ENCODE measurements around the gene PIK3CD.

PIK3CD gene

DNA sequence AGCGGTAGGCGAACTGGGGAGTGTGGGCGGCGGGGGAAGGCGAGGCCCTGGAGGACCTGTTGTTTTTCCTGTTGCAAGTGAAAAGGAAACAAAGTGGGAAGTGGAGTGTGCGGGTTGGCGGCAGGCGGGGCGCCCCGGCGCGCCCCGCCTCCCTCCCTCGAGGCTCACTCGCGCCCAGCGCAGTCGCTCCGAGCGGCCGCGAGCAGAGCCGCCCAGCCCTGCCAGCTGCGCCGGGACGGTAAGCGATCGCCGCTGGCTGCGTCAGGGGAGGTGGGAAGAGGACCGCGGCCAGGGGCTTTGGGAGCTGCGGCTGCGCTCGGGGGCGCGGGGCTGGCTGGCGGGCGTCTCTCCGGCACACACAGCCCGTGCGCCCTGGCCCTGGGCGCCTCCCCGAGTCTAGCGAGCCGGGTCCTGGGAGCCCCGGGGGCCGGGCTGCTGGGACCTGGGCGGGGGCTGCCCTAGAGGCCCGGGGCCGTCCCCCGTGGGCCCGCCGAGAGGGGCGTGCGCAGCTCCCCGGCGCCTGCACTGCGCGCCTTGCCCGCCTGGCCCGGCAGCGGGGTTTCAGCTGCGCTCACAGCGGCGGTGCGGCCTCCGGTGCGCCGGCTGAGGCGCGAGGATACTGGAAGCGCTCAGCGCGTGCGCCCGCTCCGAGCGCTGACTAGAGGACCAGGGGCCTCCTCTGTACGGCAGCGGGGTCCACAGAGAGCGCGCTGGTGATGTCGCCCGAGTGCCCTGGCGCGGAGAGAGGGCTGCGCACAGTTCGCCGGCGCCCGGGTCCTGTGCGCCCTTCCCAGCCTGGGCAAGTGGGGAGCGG is at the start of gene PIK3CD:
Gene PIK3CD, plus strand, starts transcription at position 167 of the 814 bp plus-strand sequence. CDS start 58,725 bp downstream, outside the sequence.
- DNase-seq (ENCODE audit: low read depth in 2 of 2), result no peak

DNA sequence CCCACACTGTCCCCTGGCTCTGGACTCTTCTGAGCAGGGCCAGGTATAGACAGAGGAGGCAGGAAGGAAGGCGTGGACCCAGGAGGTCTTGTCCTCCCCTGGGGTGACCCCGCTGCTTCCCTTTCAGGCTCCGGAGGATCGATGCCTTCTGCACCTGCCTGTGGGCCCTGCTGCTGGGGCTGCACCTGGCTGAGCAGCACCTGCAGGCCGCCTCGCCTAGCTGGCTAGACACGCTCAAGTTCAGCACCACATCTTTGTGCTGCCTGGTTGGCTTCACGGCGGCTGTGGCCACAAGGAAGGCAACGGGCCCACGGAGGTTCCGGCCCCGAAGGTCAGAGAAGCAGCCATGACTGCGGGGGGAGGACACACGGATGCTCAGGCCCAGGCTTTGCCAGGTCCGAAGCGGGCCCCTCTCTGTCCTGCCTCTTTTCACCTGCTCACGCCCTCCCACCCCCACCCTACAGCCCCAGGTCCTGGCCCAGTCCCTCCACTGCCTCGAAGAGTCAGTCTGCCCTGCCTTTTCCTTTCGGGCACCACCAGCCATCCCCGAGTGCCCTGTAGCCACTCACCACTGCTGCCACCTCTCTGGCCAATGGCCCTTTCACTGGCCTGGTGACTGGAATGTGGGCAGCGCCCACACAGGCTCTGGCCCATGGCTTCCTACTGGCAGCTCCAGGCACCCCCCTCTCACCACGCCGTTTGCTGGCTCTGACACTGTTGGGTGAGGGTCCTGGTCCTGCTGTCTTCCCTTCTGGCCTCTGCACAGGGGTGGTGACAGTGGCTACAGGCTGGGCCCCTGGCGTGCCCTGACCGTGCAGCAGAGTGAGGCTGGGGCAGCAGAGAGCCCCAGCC is 49.4 kb upstream of the PIK3CD start:
- DNase-seq (ENCODE audit: low read depth in 2 of 2), result no peak

DNA sequence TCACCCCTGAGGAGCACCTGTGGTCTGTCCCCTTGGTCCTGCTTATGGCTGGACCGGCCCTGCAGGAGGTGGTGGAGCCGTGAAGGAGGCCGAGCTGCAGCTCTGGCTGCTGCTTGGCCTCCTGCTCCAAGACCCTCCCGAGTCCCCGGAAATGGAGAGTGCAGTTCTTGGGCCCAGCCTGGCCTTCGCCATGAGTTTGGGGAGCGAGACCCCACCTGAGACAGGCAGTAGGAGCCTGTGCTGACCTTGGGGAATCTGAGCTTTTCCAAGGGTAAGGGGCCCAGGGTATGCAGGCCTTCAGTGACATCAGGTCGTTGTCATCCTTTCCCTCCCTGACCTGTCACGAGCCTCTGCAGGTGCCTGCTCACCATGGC is 48.8 kb upstream of the PIK3CD start:
- DNase-seq (ENCODE audit: low read depth in 2 of 2), result no peak

DNA sequence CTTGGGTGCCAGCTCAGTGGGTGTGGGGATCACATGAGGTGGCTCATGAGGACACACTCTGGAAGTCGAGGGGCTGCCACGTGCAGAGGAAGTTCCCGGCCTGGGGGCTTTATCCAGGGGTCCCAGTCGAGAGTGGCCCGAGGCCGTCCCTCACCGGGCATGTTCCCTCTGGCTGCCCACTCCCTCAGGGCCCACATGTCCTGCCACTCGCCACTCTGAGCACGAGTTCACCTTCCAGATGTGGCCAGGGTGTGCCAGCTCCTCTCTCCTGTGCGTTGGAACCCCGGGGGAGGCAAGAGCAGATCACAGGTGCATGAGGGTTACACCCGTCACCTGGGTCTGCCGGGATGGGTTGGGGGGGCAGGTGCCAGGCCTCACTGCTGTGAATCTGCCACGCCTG is 48.2 kb upstream of the PIK3CD start:
- no peak for DNase-seq (ENCODE audit: low read depth in 2 of 2)

DNA sequence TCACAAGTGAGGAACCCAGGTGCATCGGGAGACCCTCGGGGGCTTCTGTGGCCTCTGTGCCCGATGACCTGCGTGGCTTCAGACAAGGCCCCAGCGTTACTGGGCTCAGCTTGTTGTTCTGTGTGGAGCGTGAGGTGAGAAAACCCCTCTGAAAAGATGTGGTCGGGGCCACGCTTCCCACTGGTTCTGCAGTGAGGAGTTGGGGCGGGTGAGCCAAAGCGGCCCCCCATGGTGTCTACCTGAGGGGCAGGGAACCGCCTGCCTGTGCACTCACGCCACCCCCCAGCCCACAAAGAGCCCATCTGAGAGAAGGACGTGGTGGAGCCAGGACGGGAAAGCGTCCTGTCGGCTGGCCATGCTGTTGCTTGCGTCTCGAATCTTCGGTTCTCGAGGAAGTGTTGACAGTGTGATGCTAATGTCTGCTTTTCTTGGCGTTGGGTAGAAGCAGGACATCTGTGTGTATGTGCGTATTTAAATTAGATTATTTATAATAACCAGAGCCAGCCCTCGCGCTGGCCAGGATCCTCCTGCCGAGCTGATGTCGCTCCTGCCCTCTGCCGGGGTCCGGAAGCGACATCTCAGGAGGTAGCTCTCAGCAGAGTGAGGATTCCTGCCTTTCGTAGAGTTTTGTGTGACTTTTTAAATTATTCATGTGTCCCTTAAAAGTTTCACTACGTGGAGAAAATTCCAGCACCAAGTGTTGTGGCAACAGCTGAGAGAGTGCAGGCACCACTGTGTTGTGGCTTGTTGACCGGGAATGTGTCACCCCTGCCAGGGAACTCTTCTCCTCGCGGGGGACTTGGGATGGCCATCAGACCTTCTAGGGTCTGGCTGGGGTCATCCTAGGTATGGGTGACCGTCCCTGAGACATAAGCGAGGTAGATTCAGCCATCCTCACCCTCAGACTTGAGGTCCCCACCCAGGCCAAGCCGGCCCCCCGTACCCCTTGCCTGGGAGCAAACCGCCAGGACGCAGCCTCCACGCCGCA is 47.5 kb upstream of the PIK3CD start:
- no peak for DNase-seq (ENCODE audit: low read depth in 2 of 2)

DNA sequence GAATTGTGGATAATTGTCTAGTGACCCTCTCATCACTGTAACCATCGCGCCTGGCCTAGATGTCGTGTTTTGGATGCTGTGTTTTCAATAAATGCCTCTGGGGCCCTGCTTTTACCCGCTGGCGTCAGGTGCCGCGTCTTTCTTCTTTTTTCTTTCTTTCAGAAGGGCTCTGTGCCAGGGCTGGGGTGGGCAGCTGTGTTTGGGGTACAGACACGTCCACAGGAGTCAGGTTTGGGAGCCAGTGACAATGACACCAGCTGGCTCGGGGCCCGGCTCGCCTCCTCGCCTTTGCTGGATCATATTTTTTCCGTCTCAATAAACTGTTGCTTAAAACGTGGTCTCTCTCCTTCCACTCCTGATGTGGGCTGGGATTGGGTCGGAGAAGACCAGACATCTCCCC is 46.7 kb upstream of the PIK3CD start:
- DNase-seq (ENCODE audit: low read depth in 2 of 2), result no peak

DNA sequence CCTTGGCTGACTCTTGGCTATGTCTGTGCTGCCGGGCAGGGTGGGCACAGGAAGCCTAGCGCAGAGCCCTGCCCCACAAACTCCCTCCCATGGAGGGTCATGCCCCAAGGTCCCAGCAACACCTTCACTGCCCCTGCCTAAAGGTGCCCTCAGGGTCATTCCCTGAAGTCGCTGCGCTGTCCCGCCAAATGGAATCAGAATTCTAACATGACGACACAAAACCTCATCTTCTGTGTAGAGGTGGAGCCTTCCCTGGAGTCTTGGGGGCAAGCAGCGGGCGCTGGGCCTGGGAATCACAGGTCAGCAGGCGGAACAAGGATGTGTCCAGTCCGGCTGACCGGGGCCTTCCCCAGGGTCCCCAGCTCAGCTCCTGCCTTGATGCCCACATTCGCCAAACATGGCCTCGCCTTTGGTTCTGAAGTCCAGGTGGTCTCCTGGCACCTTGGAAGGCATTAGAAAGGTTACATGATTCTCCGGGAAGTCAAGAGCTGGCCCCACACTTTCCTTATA is 45.5 kb upstream of the PIK3CD start:
- DNase-seq (ENCODE audit: low read depth in 2 of 2), result no peak

DNA sequence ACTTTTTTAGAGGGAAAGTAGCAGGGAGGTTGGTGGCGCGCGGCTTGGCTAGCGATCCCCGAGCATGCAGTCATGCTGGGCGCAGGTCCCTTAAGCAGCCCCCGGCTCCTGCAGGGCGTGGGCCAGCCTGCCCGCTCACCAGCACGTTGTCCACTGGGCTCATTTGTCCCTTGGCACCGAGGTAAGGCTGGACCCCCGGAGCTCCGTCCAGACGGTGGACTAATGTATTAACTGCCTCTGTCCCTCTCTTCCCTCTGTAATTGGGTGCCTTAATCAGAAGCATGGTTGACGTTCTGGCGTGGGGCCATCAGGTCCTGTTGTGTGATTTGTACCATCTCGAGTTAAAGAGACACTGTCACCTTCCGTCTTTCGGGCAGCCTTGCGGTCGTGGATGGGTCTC is 45.1 kb upstream of the PIK3CD start:
- DNase-seq (ENCODE audit: low read depth in 2 of 2), result no peak

DNA sequence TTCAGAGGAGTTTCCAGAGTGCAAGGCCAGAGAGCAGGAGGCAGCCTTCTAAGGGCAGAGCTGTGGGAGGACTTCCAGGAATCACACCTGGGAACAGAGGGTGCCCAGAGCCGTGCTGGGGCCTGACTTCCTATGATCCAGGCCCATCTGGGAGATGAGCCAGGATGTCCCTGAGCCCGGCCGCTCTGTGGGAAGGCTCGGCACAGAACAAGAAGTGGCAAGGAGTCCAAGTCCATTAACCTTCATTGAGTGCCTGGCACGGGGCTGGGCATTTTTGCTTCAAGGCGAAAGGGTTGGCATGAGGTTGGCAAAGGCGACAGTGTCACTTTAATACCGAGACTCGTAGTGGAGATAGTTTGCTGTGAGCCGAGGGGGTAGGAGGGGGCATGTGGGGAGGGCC is 44.6 kb upstream of the PIK3CD start:
- no peak for DNase-seq (ENCODE audit: low read depth in 2 of 2)

DNA sequence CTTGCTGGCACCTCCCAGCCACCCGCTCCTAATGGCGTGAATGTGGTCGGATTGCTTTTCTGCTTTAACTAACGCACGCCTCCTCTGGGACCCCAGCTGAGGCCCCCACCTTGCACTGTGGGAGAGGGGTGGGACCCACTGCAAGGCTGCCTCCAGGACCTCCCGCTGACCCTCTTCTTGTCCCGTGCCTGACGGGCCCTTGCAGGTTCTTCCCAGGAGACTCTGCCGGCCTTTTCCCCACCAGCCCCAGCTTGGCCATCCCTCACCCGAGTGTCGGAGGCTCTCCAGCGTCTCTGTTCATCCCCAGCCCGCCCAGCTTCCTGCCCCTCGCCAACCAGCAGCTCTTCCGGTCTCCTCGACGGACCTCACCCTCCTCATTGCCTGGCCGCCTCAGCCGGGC is 44.2 kb upstream of the PIK3CD start:
- no peak for DNase-seq (ENCODE audit: low read depth in 2 of 2)

DNA sequence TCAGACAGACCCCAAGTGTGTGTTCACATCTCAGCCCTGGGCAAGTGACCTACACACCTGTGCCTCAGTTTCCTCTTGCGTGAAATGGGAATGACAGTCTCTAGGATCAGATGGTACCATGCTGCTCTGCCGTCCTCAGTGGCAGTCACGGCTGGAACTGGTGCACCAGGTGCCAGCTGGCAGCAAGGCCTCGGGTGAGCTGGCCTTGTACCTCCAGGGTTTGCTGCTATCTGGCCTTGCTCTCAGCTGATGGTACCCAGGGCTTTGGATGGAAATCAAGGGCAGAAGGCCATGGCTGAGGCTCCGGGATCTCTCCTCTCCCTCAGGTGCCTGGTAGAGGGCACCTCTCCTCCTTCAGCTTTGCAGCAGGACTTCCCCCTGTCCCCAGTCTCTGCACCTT is 41.5 kb upstream of the PIK3CD start:
- DNase-seq (ENCODE audit: low read depth in 2 of 2), result no peak

DNA sequence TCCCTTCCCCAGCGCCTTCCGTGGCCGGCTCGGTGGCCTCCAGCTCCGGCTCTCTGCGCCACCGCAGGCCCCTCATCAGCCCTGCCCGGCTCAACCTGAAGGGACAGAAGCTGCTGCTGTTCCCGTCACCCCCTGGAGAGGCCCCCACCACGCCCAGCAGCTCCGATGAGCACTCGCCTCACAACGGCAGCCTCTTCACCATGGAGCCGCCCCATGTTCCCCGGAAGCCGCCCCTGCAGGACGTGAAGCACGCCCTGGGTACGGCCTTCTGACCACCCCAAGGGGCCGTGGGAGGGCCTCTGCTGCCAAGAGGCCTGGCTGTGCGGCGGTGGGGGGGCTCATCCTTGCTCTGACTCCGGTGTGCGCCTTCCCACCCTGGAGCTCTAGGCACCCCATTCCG is 41.0 kb upstream of the PIK3CD start:
- no peak for DNase-seq (ENCODE audit: low read depth in 2 of 2)

DNA sequence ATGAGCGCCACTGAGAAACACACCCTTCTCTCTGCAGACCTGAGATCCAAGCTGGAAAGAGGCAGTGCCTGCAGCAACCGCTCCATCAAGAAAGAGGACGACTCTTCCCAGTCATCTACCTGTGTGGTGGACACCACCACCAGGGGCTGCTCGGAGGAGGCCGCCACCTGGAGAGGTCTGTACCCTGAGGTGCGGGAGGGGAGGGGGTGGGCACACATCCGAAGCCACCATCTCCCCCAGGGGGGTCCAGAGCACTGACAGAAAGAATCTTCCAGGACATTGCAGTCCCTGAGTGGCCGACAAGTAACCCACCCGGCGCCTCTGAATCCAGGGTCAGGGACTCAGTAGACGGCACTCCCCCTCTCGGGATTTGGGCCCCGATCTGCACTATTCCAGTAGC is 39.8 kb upstream of the PIK3CD start:
- no peak for DNase-seq (ENCODE audit: low read depth in 2 of 2)

DNA sequence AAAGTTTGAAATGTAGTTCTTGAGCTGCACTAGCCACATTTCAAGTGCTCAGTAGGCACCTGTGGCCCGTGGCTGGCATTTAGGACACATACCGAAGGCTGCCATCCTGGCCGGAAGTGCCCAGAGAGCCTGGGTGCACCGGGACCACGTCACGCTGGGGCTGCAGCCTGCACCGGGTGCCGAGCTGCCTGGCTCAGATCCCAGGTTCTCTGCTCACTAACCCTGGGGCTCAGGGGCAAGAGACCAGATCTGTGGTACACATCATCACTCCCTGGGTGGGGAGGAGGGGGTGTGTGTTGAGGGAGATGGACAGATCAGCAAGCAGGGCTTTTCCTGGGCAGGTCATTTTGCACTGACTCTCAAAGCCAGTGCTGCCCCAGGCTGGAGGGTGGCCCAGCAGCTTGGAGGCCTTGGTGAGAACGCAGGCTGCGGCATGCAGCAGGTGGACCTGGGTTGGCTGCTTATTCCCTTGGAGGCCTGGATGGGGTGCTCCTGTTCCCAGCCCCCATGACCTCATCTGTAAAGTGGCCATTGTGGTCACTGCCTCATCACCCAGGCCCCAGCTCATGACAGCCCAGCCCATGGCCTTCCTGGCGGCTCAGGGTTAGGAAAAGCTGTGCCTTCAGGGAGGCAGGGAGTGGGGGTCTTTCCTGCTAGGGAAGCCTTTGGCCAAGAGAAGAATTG is 39.2 kb upstream of the PIK3CD start:
- no peak for DNase-seq (ENCODE audit: low read depth in 2 of 2)

DNA sequence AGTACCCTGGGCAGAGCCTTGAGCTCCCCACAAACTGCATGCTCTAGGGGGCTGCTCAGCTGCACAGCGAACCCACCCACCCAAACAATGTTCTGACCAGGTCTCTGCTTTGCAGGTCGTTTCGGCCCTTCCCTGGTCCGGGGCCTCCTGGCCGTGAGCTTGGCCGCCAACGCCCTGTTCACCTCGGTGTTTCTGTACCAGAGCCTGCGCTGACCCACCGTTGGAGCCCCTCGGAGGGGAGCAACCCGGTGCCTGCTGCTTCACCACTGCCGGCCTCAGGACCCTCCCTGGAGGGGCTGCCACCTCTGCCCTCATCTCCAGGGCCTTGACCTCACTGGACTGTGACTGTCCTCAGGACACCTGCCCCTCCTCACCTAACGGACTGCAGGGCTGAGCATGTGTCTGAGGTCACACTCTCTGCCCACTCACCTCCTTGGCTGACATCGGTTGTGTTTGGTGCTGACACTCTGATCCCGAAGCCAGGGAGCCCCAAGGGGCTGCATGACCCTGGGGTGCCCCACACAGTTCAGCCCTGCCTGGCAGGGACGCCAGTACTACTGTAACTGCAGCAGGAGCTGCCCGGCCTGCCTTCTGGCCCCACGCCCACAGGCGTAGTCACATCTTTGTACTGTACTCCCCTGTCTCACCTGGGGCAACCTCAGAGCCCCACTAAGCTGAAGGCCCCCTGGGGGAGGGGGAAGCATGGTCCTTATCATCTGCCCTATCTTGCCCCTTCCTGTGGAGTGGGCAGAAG is 38.5 kb upstream of the PIK3CD start:
- DNase-seq (ENCODE audit: low read depth in 2 of 2), result no peak

DNA sequence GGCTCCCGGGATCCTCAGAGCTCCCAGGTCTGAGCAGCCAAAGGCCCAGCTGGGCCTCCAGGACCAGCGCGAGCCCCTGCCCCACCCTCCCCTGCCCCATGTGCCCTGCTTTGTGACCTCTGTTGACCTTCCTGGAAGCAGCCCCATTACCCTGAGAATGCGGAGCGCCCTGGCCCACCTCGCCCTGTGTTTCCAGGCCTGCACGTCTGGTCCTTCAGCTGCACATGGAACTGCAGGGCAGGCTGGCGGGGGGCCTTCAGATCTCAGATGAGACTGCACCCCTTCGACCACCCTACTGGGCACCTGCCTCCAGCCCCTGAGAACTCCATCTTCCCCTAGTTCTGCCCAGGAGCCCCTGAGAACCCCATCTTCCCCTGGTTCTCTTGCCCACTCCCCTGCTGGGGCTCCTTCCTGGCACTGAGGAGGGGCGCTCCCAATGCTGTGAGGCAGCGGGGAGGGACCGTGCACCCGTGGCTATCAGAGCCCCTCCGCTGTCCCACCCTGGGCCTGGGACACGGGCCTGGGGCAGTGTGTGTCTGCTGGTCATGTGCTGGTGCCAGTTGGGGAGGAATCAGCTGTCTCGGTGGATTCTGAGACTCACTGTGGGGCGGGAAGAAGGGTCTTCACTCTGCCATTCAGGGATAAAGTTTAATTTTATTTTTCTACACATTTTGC is 37.8 kb upstream of the PIK3CD start:
- no peak for DNase-seq (ENCODE audit: low read depth in 2 of 2)

DNA sequence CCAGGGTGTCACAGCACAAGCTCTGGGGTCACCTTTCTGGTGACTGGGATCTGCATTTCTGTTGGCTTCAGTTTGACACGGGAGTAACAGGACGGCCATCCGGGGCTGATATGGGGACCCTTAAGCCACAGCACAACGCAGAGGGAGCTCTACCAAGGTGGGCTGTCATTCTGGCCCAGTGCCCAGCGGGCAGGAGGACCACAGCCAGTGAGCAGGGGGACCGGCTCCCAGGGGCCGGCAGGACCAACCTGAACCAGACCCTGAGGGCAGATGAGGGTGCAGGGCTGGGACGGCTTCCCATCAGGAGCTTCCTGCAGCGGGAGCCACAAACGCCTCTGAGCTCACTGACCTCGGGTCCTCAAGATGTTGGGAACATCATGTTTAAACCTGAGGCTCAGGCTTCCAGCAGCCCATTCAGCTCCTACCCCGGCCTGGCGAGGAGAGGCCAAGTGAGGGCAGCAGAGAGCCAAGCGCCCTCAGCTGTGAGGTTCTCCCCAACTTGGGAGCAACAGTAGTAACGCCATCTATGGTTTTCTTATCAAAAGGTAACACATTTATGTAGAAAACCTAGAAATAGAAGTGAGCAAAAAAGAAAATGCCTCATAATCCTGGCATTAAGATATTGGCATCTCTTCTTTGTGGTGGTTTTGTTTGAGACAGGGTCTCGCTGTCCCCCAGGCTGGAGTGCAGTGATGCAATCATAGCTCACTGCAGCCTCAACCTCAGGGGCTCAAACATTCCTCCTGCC is 36.0 kb upstream of the PIK3CD start:
- no peak for DNase-seq (ENCODE audit: low read depth in 2 of 2)

DNA sequence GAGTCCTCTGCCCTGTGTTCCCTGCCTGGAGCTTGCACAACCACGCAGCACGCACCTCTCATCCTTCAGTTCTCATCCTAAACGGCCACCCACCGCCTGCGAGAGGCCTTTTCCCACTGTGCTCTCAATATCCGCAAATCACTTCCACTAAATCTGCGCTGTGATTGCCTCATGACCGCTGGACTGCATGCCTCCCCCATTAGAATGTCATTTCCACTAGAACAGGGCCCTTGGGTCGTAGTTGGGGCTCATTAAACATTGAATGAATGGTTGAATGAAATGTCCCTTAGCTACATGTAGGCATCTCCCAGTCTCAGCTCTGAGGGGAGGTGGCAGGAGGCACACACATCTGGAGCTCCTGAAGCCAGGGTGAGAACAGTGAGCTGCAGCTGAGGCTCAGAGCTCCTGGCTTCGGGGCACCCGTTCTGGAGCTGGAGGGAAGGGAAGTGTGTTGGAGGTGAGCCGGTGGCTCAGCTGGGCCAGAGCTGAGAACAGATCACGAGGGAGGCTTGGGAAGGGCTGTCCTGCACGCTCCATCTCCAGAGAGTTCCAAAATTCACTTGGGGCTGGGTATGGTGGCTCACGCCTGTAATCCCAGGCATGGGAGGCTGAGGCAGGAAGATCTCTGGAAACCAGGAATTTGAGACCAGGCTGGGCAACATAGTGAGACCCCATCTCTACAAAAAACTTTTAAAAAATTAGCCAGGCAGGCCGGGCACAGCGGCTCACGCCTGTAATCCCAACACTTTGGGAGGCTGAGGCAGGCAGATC is 32.4 kb upstream of the PIK3CD start:
- DNase-seq (ENCODE audit: low read depth in 2 of 2), result no peak

Measured in activated CD8-positive, alpha-beta memory T cell treated with anti-CD3 and anti-CD28 coated beads for 4 hours (primary cell).